Measurements from ENCODE around the gene SLC16A10.

- TF ChIP-seq POLR2A (IDR thresholded peaks at IDR 0.05; ENCODE audit: low read depth, low read length) (no peak), TAF1 (IDR thresholded peaks at IDR 0.05; ENCODE audit: low read depth, low read length) (no peak), POLR2AphosphoS5 (IDR thresholded peaks at IDR 0.05; ENCODE audit: low read depth, low read length) (no peak), POU2F2 (IDR thresholded peaks at IDR 0.05; ENCODE audit: low read depth, low read length) (no peak)
Observed at GRCh38 chr6:111208933-111209332, 121.6 kb downstream of the SLC16A10 start.
